ENCODE measurements around the gene NDC1. TPM values are rescaled to one million over a fixed set of nuclear protein-coding genes. Genes with fewer than 3 reads are reported as not detected.

NDC1 gene
- total RNA-seq, 4 donors from 2014 or later = 1.1 to 11.1 (median 8.0) TPM

- intact Hi-C loops (cut with DNase I; ENCODE audit: low total_unique reads) (no loop called here), in situ Hi-C loops (cut with MboI; ENCODE audit: low pct_ligation_motif_present in 1 of 4, low pct_unique_long_range_greater_than_20kb in 1 of 4, low sequenced_read_pairs in 3 of 4) (no loop called here)
- TF ChIP-seq POLR2A (IDR thresholded peaks at IDR 0.05) (no peak), POLR2AphosphoS5 (IDR thresholded peaks at IDR 0.05) (no peak), EP300 (IDR thresholded peaks at IDR 0.05; ENCODE audit: low read depth) (no peak)
- TF ChIP-seq, protein P1, sequence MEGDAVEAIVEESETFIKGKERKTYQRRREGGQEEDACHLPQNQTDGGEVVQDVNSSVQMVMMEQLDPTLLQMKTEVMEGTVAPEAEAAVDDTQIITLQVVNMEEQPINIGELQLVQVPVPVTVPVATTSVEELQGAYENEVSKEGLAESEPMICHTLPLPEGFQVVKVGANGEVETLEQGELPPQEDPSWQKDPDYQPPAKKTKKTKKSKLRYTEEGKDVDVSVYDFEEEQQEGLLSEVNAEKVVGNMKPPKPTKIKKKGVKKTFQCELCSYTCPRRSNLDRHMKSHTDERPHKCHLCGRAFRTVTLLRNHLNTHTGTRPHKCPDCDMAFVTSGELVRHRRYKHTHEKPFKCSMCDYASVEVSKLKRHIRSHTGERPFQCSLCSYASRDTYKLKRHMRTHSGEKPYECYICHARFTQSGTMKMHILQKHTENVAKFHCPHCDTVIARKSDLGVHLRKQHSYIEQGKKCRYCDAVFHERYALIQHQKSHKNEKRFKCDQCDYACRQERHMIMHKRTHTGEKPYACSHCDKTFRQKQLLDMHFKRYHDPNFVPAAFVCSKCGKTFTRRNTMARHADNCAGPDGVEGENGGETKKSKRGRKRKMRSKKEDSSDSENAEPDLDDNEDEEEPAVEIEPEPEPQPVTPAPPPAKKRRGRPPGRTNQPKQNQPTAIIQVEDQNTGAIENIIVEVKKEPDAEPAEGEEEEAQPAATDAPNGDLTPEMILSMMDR (IDR thresholded peaks at IDR 0.05) = no peak
- no peaks in the 10 kb centered on the region for H3K9me3 ChIP-seq
- WGBS, 2 donors (ENCODE audit: low coverage in 1 of 2) = 79 to 86% methylated on average over 5 to 8 of the region's 8 CpGs
- H3K27ac ChIP-seq = peak overlapping the region in 1 of 4 donors; percentile 58
- H3K4me3 ChIP-seq = no peak overlapping the region
- H3K4me1 ChIP-seq = no peaks in the 10 kb centered on the region
- no peak for DNase-seq
- no peaks in the 10 kb centered on the region for H3K36me3 ChIP-seq
- peaks cover 56% of the 10 kb centered on the region for H3K27me3 ChIP-seq
Measured at GRCh38 chr1:53731779-53732305, 106.3 kb downstream of the NDC1 start.

GRCh38 chr1:53731043-53731600, 107.0 kb downstream of the NDC1 start:
- intact Hi-C loops (cut with DNase I; ENCODE audit: low total_unique reads) (no loop called here), in situ Hi-C loops (cut with MboI; ENCODE audit: low pct_ligation_motif_present in 1 of 4, low pct_unique_long_range_greater_than_20kb in 1 of 4, low sequenced_read_pairs in 3 of 4) (no loop called here)
- H3K27ac ChIP-seq = no peak overlapping the region
- no peaks in the 10 kb centered on the region for H3K9me3 ChIP-seq
- no peak for DNase-seq
- H3K4me3 ChIP-seq = no peak overlapping the region
- H3K27me3 ChIP-seq = peaks cover 48% of the 10 kb centered on the region
- no peaks in the 10 kb centered on the region for H3K4me1 ChIP-seq
- 80 to 92% methylated on average over 2 to 10 of the region's 10 CpGs for WGBS, 2 donors (ENCODE audit: low coverage in 1 of 2)
- no peak for TF ChIP-seq EP300 (IDR thresholded peaks at IDR 0.05; ENCODE audit: low read depth)
- TF ChIP-seq, protein P1 (IDR thresholded peaks at IDR 0.05) = no peak
- TF ChIP-seq POLR2AphosphoS5 (IDR thresholded peaks at IDR 0.05) = no peak
- no peak for TF ChIP-seq POLR2A (IDR thresholded peaks at IDR 0.05)
- H3K36me3 ChIP-seq = no peaks in the 10 kb centered on the region

- no peaks in the 10 kb centered on the region for H3K9me3 ChIP-seq
- TF ChIP-seq POLR2A (IDR thresholded peaks at IDR 0.05) (no peak), POLR2AphosphoS5 (IDR thresholded peaks at IDR 0.05) (no peak), EP300 (IDR thresholded peaks at IDR 0.05; ENCODE audit: low read depth) (no peak)
- TF ChIP-seq, protein P1 (IDR thresholded peaks at IDR 0.05) = no peak
- WGBS, 2 donors (ENCODE audit: low coverage in 1 of 2) = 85% methylated on average over 8 to 12 of the region's 12 CpGs
- H3K27ac ChIP-seq = no peak overlapping the region
- peaks cover 41% of the 10 kb centered on the region for H3K27me3 ChIP-seq
- intact Hi-C loops (cut with DNase I; ENCODE audit: low total_unique reads) = no loop called here
- H3K4me3 ChIP-seq = no peak overlapping the region
- no peak for DNase-seq
- H3K4me1 ChIP-seq = no peaks in the 10 kb centered on the region
- in situ Hi-C loops (cut with MboI; ENCODE audit: low pct_ligation_motif_present in 1 of 4, low pct_unique_long_range_greater_than_20kb in 1 of 4, low sequenced_read_pairs in 3 of 4) = no loop called here
- H3K36me3 ChIP-seq = no peaks in the 10 kb centered on the region
Measured at GRCh38 chr1:53730224-53730865, 107.8 kb downstream of the NDC1 start.

DNA sequence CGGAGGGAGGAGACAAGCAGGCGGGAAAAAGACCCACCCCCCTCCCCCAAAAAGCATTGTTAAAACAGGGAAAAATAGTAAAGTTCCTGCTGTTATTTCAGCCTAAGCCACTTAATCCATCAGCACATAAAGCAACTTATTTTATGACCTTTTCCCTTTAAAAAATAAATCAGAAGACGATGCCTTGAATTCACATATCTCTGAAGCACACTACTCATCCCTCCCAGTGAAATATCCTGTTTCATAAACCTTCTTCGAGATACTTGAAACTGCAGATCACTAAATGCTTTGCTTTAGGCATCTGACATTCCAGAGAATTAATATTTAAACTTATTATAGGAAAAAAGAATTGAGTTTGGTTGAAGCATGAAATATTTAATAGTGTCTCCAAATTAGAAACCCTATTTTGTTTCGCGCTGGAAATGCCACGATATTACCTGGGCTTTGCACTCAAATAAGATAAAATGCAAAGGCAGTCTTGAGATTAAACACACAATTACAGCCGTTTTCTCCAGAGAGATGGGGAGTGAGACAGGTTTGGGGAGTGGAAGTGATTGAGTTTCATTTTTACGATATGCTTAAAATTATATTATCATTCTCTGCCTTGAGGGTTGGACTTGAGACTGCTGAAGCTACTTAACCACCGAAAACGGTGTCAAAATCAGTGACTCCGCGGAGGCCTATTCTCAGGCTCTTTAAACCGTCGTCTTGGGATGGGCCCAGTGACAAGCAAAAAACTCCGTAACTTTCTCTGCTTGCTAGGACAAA, 108.5 kb downstream of the NDC1 start:
- WGBS, 2 donors (ENCODE audit: low coverage in 1 of 2) = 79 to 84% methylated on average over 14 to 16 of the region's 16 CpGs
- no peak overlapping the region for H3K4me3 ChIP-seq
- H3K9me3 ChIP-seq = no peaks in the 10 kb centered on the region
- no peaks in the 10 kb centered on the region for H3K36me3 ChIP-seq
- intact Hi-C loops (cut with DNase I; ENCODE audit: low total_unique reads) = no loop called here
- in situ Hi-C loops (cut with MboI; ENCODE audit: low pct_ligation_motif_present in 1 of 4, low pct_unique_long_range_greater_than_20kb in 1 of 4, low sequenced_read_pairs in 3 of 4) = no loop called here
- H3K27ac ChIP-seq = no peak overlapping the region
- TF ChIP-seq EP300 (IDR thresholded peaks at IDR 0.05; ENCODE audit: low read depth) = no peak
- no peak for TF ChIP-seq POLR2A (IDR thresholded peaks at IDR 0.05)
- no peak for TF ChIP-seq POLR2AphosphoS5 (IDR thresholded peaks at IDR 0.05)
- TF ChIP-seq, protein P1 (IDR thresholded peaks at IDR 0.05) = no peak
- H3K27me3 ChIP-seq = peaks cover 34% of the 10 kb centered on the region
- no peaks in the 10 kb centered on the region for H3K4me1 ChIP-seq
- DNase-seq = no peak

Measured in transverse colon (tissue), 4 donors.